ENCODE measurements around the gene AVPR2. TPM values are rescaled to one million over a fixed set of nuclear protein-coding genes. Genes with fewer than 3 reads are reported as not detected.

Gene AVPR2
- total and polyA plus RNA-seq, 8 donors, result 0.12 to 1.3 (median 0.40) TPM

DNA sequence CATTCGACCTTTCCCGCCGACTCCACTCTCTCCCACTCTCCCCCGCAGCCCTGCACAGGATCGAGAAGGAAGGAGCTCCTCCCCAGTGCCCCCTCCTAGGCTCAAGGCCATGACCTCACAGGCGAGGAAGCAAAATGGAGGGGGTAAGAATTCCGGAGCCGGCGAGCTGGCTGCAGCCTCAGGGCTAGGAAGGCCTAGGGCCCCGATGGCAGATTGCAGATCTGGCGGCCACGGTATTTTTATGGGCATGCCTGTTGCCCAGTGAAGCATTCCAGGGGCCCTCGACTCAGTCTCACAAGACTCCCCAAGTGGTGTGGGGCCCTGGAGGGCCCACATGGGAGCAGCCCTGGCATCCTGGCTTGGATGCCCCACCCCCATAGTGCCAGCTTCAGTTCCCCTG, 17.6 kb upstream of the AVPR2 start:
- TF ChIP-seq, protein P1, sequence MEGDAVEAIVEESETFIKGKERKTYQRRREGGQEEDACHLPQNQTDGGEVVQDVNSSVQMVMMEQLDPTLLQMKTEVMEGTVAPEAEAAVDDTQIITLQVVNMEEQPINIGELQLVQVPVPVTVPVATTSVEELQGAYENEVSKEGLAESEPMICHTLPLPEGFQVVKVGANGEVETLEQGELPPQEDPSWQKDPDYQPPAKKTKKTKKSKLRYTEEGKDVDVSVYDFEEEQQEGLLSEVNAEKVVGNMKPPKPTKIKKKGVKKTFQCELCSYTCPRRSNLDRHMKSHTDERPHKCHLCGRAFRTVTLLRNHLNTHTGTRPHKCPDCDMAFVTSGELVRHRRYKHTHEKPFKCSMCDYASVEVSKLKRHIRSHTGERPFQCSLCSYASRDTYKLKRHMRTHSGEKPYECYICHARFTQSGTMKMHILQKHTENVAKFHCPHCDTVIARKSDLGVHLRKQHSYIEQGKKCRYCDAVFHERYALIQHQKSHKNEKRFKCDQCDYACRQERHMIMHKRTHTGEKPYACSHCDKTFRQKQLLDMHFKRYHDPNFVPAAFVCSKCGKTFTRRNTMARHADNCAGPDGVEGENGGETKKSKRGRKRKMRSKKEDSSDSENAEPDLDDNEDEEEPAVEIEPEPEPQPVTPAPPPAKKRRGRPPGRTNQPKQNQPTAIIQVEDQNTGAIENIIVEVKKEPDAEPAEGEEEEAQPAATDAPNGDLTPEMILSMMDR (IDR thresholded peaks at IDR 0.05), result no peak
- intact Hi-C loops (cut with DNase I), result no loop called here
- WGBS, 2 donors, result 45 to 51% methylated on average over 13 of the region's 13 CpGs

DNA sequence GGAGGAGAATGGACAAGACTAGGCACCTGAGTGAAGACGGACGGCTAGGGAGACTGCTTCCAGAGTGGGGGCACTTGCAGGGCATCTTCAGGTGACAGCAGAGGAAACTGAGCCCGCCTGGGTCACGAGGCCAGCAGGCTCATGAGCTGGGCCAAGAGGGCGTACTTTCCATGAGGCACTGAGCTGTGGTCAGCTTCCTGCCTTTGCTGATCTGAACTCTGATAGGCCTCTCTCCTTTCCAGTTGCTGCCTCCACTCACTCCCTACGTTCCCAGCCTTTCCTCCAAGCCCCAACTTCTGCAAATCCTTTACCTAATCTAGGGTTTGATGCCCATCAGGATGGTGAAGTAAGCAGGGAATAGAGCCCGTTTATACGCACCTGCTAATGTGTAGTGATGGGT, 17.1 kb upstream of the AVPR2 start:
- TF ChIP-seq, protein P1 (IDR thresholded peaks at IDR 0.05), result no peak
- WGBS, 2 donors, result 62 to 67% methylated on average over 8 of the region's 8 CpGs
- DNase-seq (no peak), FAIRE-seq (no peak), ATAC-seq (no peak)
- no peaks in the 10 kb centered on the region for H3K9me3 ChIP-seq
- H3K4me1 ChIP-seq, result no peaks in the 10 kb centered on the region
- intact Hi-C loops (cut with DNase I), result no loop called here
- no peak overlapping the region for H3K4me3 ChIP-seq
- H3K36me3 ChIP-seq, result no peaks in the 10 kb centered on the region
- H3K27me3 ChIP-seq, result peaks cover 0 to 32% (median 14%) of the 10 kb centered on the region in 4 donors
- H3K27ac ChIP-seq, result no peak overlapping the region

More for the DNA sequence above, 17.6 kb upstream of the AVPR2 start:
- no peaks in the 10 kb centered on the region for H3K9me3 ChIP-seq
- H3K4me3 ChIP-seq, result no peak overlapping the region
- DNase-seq (peak in 2 of 6 donors; percentile 52 to 56), FAIRE-seq (no peak), ATAC-seq (no peak)
- no peaks in the 10 kb centered on the region for H3K4me1 ChIP-seq
- H3K36me3 ChIP-seq, result no peaks in the 10 kb centered on the region
- H3K27ac ChIP-seq, result no peak overlapping the region
- H3K27me3 ChIP-seq, result peaks cover 0 to 37% (median 14%) of the 10 kb centered on the region in 4 donors

DNA sequence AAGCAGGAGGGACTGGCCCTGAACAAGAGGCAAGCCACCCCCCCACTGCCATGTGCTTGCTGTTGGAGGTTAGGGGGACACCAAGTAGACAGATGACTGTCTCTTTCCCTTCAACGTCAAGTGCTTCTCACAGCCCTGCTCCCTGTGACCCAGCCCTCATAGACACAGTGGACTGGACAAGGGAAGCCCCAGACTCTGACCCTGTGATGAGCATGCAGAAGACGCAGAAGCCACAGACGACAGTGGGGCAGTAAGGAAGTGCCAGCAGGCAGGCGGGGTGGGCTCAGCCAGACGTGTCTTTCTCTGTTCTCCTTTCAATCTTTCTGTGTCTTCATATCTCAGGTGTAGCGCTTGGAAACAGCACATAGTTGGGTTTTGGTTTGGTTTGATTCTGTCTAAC, 16.1 kb upstream of the AVPR2 start:
- no peaks in the 10 kb centered on the region for H3K9me3 ChIP-seq
- no peaks in the 10 kb centered on the region for H3K36me3 ChIP-seq
- H3K27me3 ChIP-seq, result peaks cover 0 to 29% (median 14%) of the 10 kb centered on the region in 4 donors
- TF ChIP-seq, protein P1 (IDR thresholded peaks at IDR 0.05), result no peak
- no peak overlapping the region for H3K27ac ChIP-seq
- intact Hi-C loops (cut with DNase I), result no loop called here
- WGBS, 2 donors, result 49 to 61% methylated on average over 6 of the region's 6 CpGs
- H3K4me3 ChIP-seq, result no peak overlapping the region
- DNase-seq, result no peak
- ATAC-seq, result no peak
- no peak for FAIRE-seq
- H3K4me1 ChIP-seq, result no peaks in the 10 kb centered on the region

DNA sequence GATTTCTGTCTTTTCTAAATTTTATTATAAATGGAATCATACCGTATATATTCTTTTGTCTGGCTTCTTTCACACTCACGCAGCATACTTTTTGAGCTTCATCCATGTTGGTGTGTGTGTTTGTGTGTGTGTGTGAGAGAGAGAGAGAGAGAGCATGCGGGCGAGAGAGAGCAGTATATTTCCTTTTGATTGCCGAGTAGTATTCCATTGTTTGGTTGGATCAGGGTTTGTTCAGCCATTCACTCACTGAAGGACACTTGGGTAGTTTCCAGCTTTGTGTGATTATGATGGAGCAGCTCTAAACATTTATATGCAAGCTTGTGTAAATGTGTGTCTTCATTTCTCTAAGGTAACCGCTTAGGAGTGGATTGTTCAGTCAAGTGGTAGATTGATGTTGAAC, 15.3 kb upstream of the AVPR2 start:
- Histone ChIP-seq H3K27me3 (peaks cover 2 to 21% (median 14%) of the 10 kb centered on the region in 4 donors), H3K4me3 (no peak overlapping the region), H3K36me3 (no peaks in the 10 kb centered on the region), H3K9me3 (no peaks in the 10 kb centered on the region), H3K27ac (no peak overlapping the region), H3K4me1 (no peaks in the 10 kb centered on the region)
- ATAC-seq (no peak), DNase-seq (no peak), FAIRE-seq (no peak)
- 78 to 89% methylated on average over 6 of the region's 6 CpGs for WGBS, 2 donors
- intact Hi-C loops (cut with DNase I), result no loop called here
- TF ChIP-seq, protein P1 (IDR thresholded peaks at IDR 0.05), result no peak

DNA sequence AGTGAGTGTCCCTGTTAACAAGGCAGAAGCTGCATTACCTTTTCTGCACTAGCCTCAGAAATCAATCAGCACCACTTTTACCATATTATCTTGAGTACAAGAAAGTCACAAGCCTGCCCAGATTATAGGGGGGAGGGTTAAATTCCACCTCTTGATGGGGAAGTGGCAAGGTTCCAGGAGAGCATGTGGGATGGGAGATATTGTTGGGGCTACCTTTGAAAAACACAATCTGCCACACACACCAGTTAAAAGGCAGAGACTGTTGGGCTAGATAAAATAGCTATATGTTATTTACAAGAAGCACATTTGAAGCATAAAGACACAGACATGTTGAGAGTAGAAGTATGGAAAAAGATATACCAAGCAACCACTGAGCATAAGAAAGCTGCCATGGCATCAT, 6.6 kb upstream of the AVPR2 start:
- H3K4me1 ChIP-seq, result no peaks in the 10 kb centered on the region
- no peak overlapping the region for H3K4me3 ChIP-seq
- no peak overlapping the region for H3K27ac ChIP-seq
- no peak for DNase-seq
- H3K9me3 ChIP-seq, result no peaks in the 10 kb centered on the region
- FAIRE-seq, result no peak
- no peak for ATAC-seq
- TF ChIP-seq, protein P1 (IDR thresholded peaks at IDR 0.05), result no peak
- H3K36me3 ChIP-seq, result no peaks in the 10 kb centered on the region
- H3K27me3 ChIP-seq, result peaks cover 0 to 13% (median 3%) of the 10 kb centered on the region in 4 donors
- intact Hi-C loops (cut with DNase I), result no loop called here
